PFSK-1 (cell line): Measurements from ENCODE around the gene TMEM131L.

ENCODE experiments used
- FOXP2 ChIP-seq: optimal IDR thresholded peaks from 2 replicates; pipeline ENCODE3; 2011; ENCODE audit warnings: borderline replicate concordance, control low read depth, inconsistent platforms; ENCODE audit not compliant: insufficient read depth; ENCODE audit errors: extremely low read length, extremely low read depth
- POLR2AphosphoS5 ChIP-seq: IDR thresholded peaks from 2 replicates; pipeline ENCODE4 v1.6.1; 2012; ENCODE audit warnings: low read depth, mild to moderate bottlenecking, control low read depth, low read length, moderate library complexity
- SIN3A ChIP-seq: IDR thresholded peaks from 2 replicates; pipeline ENCODE4 v1.6.1; 2012; ENCODE audit warnings: mild to moderate bottlenecking, low read length, moderate library complexity, borderline replicate concordance; ENCODE audit not compliant: insufficient read depth
- TAF1 ChIP-seq: IDR thresholded peaks from 2 replicates; pipeline ENCODE4 v1.6.1; 2012; ENCODE audit warnings: low read length, control low read depth, borderline replicate concordance; ENCODE audit not compliant: insufficient read depth
- TF ChIP-seq, protein P1 (sequence below), 2 experiments: IDR thresholded peaks; 2 replicates each; pipeline versions ENCODE4 v1.6.1 to v1.8.0; 2011 to 2012; ENCODE audit warnings: low read depth in 2 of 2, low read length in 2 of 2, control low read depth in 1 of 2, inconsistent platforms in 1 of 2, mild to moderate bottlenecking in 1 of 2, moderate library complexity in 1 of 2; ENCODE audit not compliant: insufficient read depth in 1 of 2

The TMEM131L gene

DNA sequence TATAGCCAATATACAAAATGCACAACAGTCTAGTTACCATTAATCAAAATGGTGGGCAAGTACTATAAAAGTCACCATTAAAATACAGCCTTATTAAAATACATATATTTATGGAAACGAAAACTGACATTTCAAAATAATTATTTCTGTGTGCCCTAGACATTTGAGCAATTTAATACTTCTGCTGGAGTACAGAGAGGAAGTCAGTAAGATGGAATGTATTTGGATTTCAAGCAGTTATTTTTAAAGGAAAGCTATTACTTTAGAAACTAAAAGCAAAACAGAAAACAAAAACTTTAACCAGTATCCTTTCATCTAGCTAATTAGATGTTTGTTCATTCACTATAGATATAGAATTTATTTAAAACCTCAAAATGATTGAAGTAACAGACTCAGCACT, 180.1 kb downstream of the TMEM131L start:
- TF ChIP-seq, protein P1, sequence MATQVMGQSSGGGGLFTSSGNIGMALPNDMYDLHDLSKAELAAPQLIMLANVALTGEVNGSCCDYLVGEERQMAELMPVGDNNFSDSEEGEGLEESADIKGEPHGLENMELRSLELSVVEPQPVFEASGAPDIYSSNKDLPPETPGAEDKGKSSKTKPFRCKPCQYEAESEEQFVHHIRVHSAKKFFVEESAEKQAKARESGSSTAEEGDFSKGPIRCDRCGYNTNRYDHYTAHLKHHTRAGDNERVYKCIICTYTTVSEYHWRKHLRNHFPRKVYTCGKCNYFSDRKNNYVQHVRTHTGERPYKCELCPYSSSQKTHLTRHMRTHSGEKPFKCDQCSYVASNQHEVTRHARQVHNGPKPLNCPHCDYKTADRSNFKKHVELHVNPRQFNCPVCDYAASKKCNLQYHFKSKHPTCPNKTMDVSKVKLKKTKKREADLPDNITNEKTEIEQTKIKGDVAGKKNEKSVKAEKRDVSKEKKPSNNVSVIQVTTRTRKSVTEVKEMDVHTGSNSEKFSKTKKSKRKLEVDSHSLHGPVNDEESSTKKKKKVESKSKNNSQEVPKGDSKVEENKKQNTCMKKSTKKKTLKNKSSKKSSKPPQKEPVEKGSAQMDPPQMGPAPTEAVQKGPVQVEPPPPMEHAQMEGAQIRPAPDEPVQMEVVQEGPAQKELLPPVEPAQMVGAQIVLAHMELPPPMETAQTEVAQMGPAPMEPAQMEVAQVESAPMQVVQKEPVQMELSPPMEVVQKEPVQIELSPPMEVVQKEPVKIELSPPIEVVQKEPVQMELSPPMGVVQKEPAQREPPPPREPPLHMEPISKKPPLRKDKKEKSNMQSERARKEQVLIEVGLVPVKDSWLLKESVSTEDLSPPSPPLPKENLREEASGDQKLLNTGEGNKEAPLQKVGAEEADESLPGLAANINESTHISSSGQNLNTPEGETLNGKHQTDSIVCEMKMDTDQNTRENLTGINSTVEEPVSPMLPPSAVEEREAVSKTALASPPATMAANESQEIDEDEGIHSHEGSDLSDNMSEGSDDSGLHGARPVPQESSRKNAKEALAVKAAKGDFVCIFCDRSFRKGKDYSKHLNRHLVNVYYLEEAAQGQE (IDR thresholded peaks at IDR 0.05; ENCODE audit: insufficient read depth in 1 of 2, low read depth in 2 of 2, low read length in 2 of 2) = no peak
- TF ChIP-seq SIN3A = no peak
- TF ChIP-seq TAF1 = no peak
- TF ChIP-seq POLR2AphosphoS5 = no peak
- TF ChIP-seq FOXP2 = no peak

DNA sequence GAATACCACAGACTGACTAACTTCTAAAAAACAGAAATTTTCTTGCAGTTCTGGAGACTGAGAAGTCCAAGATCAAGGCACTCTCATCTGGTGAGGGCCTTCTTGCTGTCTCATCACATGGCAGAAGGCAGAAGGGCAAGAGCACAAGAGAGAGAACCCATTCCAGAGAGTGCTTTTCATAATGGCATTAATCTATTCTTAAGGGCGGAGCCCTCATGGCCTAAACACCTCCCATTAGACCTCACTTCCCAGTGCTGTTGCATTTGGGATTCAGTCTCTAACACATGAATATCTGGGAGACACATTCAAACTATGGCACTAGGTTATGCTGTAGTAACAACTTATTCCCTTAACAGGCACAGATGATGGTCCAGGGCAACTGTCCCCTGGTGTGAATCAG, 180.8 kb downstream of the TMEM131L start:
- TF ChIP-seq TAF1 (no peak), POLR2AphosphoS5 (no peak), FOXP2 (no peak), SIN3A (no peak)
- TF ChIP-seq, protein P1 (IDR thresholded peaks at IDR 0.05; ENCODE audit: insufficient read depth in 1 of 2, low read depth in 2 of 2, low read length in 2 of 2) = no peak

DNA sequence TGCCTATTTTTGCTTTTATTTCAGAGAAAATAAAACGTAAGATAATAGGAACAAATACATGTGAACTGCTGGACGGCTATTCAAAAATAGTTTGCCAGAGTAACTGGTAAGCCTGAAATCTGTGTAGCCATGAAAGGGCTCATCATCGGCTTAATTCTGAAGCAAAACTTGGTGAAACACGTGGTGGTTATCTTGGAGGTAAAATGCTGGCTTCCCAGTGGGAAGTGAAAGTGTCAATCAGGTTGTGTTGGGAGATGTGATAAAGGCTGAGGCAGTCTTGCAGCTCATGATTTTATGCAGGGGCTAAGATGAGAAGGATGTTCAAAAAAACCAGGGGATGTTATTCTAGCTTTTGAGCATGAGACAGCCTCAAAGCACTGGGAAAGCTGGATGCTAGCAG, 181.8 kb downstream of the TMEM131L start:
- TF ChIP-seq TAF1 (no peak), POLR2AphosphoS5 (no peak), FOXP2 (no peak), SIN3A (no peak)
- TF ChIP-seq, protein P1 (IDR thresholded peaks at IDR 0.05; ENCODE audit: insufficient read depth in 1 of 2, low read depth in 2 of 2, low read length in 2 of 2) = no peak

DNA sequence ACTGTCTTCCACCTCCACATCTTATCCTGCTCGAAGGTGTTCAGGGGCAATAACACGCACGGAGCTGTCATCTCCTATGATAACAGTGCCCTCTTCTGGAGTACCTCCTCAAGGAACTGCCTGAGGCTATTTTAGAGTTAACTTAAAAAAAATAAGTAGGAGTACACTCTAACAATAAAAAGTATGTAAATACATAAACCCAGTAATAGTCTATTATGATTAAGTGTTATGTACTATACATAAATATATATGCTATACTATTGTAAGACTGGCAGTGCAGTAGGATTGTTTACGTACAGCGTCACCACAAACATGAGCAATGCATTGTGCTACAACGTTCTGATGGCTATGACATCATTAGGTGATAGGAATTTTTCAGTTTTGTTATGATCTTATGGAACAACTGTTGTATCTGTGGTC, 183.4 kb downstream of the TMEM131L start:
- TF ChIP-seq FOXP2 = no peak
- no peak for TF ChIP-seq SIN3A
- no peak for TF ChIP-seq TAF1
- no peak for TF ChIP-seq POLR2AphosphoS5
- TF ChIP-seq, protein P1 (IDR thresholded peaks at IDR 0.05; ENCODE audit: insufficient read depth in 1 of 2, low read depth in 2 of 2, low read length in 2 of 2) = no peak

DNA sequence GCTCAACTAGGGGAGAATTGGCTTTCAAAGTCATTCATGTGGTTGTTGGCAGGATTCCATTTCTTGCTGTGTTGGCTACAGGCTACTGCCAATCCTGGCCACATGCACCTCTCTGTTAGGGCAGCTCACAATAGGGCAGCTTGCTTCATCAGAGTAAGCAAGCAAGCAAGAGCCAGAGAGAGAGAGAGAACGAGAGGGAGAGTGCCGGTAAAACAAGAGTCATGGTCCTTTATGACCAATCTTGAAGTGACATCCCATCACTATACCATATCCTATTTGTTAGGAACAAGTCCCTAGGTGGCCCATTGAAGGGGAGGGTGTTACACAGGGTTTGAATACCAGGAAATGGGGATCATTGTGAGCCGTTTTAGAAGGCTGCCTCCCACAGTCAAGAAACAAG, 185.0 kb downstream of the TMEM131L start:
- no peak for TF ChIP-seq TAF1
- no peak for TF ChIP-seq POLR2AphosphoS5
- TF ChIP-seq SIN3A = no peak
- TF ChIP-seq, protein P1 (IDR thresholded peaks at IDR 0.05; ENCODE audit: insufficient read depth in 1 of 2, low read depth in 2 of 2, low read length in 2 of 2) = no peak
- TF ChIP-seq FOXP2 = no peak
